IPS-20b (cell line): Measurements from ENCODE around the gene TBX1.

Experiments used
- H3K27ac ChIP-seq: one replicate; pipeline ENCODE4 v1.5.1; 2013; ENCODE audit warnings: low read length
- H3K27me3 ChIP-seq: 2 replicates; pipeline ENCODE4 v1.6.1; 2013; ENCODE audit warnings: mild to moderate bottlenecking, low read length, inconsistent platforms; ENCODE audit not compliant: insufficient read depth
- H3K36me3 ChIP-seq: 2 replicates; pipeline ENCODE4 v1.6.1; 2013; ENCODE audit warnings: low read depth, mild to moderate bottlenecking, inconsistent platforms, low read length, moderate library complexity; ENCODE audit not compliant: insufficient read depth
- H3K4me1 ChIP-seq: 2 replicates; pipeline ENCODE4 v1.6.1; 2013; ENCODE audit warnings: mild to moderate bottlenecking, control low read depth, inconsistent platforms, low read length, moderate library complexity; ENCODE audit not compliant: insufficient read depth
- H3K4me3 ChIP-seq: 2 replicates; pipeline ENCODE4 v1.5.1; 2013; ENCODE audit warnings: mild to moderate bottlenecking, low read length, inconsistent platforms
- H3K9ac ChIP-seq: 2 replicates; pipeline ENCODE4 v1.6.1; 2013; ENCODE audit warnings: low read depth, mild to moderate bottlenecking, inconsistent platforms, low read length, moderate library complexity
- H3K9me3 ChIP-seq: 2 replicates; pipeline ENCODE4 v1.6.1; 2013; ENCODE audit warnings: mild to moderate bottlenecking, low read depth, low read length, inconsistent platforms; ENCODE audit not compliant: insufficient read depth

TBX1 gene

DNA sequence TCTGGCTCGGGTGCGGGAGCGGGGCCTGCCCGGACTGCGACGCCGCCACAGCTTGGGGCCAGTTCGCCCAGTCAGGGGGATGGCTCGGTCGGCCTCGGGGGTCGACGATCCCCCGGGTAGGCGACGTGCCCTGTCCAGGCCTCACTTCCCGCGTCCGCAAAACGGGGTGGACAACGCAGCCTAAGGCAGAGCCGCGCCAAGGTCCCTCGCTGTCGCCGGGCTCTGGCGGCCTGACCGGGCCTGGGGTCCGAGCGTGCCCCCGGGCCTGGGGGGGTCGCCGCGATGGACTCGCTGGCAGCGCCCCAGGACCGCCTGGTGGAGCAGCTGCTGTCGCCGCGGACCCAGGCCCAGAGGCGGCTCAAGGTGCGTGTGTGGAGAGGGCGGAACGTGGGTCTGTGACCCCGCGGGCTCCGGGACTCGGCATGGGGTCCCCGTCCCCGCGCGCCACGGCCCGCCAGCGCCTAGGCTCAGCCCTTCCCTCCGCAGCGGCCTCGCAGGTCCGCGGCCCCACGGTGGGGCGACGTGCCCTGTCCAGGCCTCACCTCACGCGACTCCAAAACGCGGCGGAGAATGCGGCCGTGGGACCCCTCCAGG, 42.0 kb upstream of the TBX1 start:
- Histone ChIP-seq H3K27me3 (peaks cover 97% of the 10 kb centered on the region), H3K4me3 (peak overlapping the region; percentile 50; the same call in 1 of the 2 replicates), H3K36me3 (no peaks in the 10 kb centered on the region), H3K9ac (no peak overlapping the region), H3K4me1 (no peaks in the 10 kb centered on the region), H3K9me3 (no peaks in the 10 kb centered on the region), H3K27ac (no peak overlapping the region)

DNA sequence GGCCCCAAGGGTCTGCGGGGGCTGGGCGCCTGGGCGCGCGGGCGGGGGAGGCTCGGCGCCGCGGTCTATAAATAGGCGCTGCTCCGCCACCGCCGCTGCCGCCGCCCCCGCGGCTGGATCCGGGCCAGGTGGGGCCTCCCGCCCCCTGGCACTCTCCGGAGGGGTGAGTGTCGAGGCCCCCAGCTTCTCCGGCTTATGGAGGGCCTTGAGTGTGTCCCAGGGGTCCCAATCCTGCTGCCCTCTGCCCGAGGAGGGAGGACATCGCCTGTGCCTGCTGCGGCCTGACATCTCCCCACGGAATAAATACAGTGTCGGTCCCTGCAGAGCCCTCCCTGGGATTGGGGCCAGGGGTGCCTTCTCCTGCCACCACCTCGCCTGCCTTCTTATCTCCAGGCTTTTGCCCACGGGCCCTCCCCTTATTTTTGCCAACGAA, 41.5 kb upstream of the TBX1 start:
- H3K4me3 ChIP-seq = no peak overlapping the region
- no peak overlapping the region for H3K9ac ChIP-seq
- H3K27me3 ChIP-seq = peaks cover 97% of the 10 kb centered on the region

DNA sequence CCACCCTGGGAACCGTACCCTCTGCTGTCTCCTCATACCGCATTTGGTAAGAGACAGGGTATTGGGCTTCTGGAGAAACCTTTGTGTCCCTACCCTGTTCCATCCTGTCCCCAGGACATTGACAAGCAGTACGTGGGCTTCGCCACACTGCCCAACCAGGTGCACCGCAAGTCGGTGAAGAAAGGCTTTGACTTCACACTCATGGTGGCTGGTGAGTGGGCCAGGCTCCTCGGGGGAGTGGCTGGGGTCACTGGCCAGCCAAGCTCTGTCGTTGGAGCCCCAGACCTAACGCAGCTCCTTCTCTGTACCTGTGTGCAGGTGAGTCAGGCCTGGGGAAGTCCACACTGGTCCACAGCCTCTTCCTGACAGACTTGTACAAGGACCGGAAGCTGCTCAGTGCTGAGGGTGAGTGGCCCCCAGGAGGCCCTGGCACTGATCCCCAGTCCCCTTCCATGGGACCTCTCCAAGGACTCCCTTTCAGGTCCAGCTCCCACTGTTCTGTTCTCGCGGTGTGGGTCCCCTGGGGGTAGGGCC, 41.0 kb upstream of the TBX1 start:
- Histone ChIP-seq H3K27ac (no peak overlapping the region), H3K36me3 (no peaks in the 10 kb centered on the region), H3K27me3 (peaks cover 99% of the 10 kb centered on the region), H3K4me3 (no peak overlapping the region), H3K4me1 (no peaks in the 10 kb centered on the region), H3K9me3 (no peaks in the 10 kb centered on the region), H3K9ac (no peak overlapping the region)

More for the DNA sequence above, 41.5 kb upstream of the TBX1 start:
- Histone ChIP-seq H3K4me1 (no peaks in the 10 kb centered on the region), H3K36me3 (no peaks in the 10 kb centered on the region), H3K27ac (no peak overlapping the region), H3K9me3 (no peaks in the 10 kb centered on the region)

DNA sequence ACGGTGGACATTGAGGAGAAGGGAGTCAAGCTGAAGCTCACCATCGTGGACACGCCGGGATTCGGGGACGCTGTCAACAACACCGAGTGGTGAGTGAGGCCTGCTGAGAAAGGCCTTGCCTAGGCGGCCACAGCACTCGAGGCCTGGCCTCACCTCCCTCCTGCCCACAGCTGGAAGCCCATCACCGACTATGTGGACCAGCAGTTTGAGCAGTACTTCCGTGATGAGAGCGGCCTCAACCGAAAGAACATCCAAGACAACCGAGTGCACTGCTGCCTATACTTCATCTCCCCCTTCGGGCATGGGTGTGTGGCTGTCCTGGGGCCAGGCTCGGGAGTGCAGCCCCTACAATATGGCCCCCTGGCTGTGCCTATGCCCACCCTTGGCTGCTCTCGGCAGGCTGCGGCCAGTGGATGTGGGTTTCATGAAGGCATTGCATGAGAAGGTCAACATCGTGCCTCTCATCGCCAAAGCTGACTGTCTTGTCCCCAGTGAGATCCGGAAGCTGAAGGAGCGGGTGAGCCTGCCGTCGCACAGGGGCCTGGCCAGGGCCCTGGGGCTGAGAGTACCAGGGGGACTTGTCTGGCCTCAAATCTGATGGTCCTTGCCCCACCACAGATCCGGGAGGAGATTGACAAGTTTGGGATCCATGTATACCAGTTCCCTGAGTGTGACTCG, 40.3 kb upstream of the TBX1 start:
- Histone ChIP-seq H3K27me3 (peaks cover 99% of the 10 kb centered on the region), H3K4me1 (no peaks in the 10 kb centered on the region), H3K9ac (no peak overlapping the region)

DNA sequence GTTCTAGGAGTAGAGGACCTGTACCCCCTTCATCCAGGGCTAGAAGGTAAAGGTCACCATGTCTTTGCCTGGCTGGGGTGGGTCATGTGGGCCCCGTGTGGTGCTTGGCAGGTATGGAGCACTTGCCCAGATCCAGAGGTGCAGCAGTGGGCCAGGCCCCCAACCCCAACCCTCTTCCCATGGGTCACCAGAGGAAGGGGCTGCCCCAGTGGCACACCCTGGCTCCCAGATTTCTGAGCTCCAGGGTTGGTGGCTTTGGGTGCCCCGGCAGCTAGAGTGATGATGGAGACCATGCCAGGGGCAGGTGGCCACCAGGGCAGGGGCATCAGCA, 39.6 kb upstream of the TBX1 start:
- no peaks in the 10 kb centered on the region for H3K9me3 ChIP-seq
- no peaks in the 10 kb centered on the region for H3K4me1 ChIP-seq
- no peaks in the 10 kb centered on the region for H3K36me3 ChIP-seq
- no peak overlapping the region for H3K4me3 ChIP-seq
- no peak overlapping the region for H3K9ac ChIP-seq
- H3K27me3 ChIP-seq = peaks cover 99% of the 10 kb centered on the region
- no peak overlapping the region for H3K27ac ChIP-seq

More for the DNA sequence above, 40.3 kb upstream of the TBX1 start:
- Histone ChIP-seq H3K27ac (no peak overlapping the region), H3K36me3 (no peaks in the 10 kb centered on the region), H3K9me3 (no peaks in the 10 kb centered on the region), H3K4me3 (no peak overlapping the region)

DNA sequence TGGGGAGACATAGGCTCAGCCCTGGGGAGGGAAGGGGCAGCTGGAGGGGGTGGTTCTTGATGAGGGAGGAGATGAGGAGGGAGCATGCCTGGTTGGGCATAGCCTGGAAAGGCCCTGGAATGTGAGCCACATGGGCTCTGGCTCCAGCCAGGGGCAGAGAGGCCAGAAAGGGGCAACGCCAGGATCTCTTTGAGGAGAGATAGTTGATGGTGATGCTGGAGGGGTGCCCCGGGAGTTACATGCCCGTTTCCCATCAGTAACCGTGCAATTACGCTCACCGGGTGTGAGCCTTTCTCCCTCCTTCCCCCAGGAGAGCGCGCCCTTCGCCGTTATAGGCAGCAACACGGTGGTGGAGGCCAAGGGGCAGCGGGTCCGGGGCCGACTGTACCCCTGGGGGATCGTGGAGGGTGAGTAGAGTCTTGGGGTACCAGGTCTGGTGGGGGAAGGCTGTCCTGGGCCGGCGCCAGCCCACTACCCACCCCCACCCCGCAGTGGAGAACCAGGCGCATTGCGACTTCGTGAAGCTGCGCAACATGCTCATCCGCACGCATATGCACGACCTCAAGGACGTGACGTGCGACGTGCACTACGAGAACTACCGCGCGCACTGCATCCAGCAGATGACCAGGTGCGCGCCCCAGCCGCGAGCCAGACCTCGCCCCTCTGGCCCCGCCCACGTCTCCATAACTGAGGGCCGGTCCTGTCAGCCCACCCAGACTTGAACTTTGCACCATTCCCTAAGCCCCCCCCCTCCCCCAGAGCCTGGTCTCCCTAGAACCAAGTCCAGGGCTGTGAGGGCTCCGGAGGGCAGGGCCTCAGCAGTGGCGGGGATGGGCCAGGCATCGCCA, 39.0 kb upstream of the TBX1 start:
- Histone ChIP-seq H3K27me3 (peaks cover 99% of the 10 kb centered on the region), H3K9me3 (no peaks in the 10 kb centered on the region), H3K9ac (no peak overlapping the region), H3K27ac (no peak overlapping the region), H3K4me3 (peak overlapping the region; percentile 42; the same call in 1 of the 2 replicates), H3K4me1 (no peaks in the 10 kb centered on the region), H3K36me3 (no peaks in the 10 kb centered on the region)

DNA sequence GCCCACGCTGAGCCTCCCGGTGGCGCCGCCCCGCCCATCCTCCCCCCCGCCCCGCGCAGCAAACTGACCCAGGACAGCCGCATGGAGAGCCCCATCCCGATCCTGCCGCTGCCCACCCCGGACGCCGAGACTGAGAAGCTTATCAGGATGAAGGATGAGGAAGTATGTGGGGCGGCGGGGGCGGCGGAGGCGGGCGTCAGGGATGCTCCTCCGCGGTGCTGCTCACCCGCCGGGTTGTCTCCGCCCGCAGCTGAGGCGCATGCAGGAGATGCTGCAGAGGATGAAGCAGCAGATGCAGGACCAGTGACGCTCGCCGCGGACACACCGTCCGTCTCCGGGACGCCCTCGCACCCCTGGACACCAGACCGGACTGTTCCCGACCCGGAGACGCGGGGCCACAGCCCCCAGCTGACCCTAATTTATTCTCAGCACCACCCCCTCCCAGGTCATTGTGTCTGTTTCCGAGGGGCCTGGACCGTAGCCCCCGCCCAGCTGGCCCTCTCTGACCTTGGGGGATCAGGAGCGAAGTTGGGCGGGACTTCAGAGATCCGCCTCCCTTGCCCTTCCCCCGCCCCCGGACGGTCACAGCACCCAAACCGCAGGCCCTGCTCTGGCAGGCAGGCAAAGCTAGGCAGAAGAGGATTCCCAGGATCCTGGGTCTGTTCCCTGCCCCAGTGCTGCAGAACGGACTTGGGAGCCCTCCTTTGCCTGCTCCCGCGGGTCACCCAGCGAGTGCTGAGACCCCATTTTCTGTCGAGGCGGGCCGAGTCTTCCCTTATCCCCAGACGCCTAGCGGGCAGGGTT, 38.2 kb upstream of the TBX1 start:
- no peak overlapping the region for H3K9ac ChIP-seq
- H3K27me3 ChIP-seq = peaks cover 100% of the 10 kb centered on the region
- H3K27ac ChIP-seq = no peak overlapping the region
- peak overlapping the region; percentile 45; the same call in 1 of the 2 replicates for H3K4me3 ChIP-seq
- no peaks in the 10 kb centered on the region for H3K36me3 ChIP-seq
- no peaks in the 10 kb centered on the region for H3K4me1 ChIP-seq
- H3K9me3 ChIP-seq = no peaks in the 10 kb centered on the region

DNA sequence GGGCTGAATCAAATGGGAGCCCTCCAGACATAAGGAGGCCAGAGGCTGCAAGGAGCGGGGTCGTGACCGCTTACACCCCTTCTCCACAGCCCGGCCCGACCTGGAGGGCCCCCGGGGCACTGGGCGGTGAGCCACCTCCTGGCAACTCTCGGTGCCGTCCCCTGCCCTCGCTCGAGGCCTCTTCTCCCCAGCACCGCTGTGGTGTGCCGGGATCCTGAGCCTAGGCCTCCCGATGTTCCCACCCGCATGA, 37.7 kb upstream of the TBX1 start:
- Histone ChIP-seq H3K9me3 (no peaks in the 10 kb centered on the region), H3K27me3 (peaks cover 100% of the 10 kb centered on the region), H3K4me3 (peak overlapping the region; percentile 45; the same call in 1 of the 2 replicates), H3K36me3 (no peaks in the 10 kb centered on the region), H3K9ac (no peak overlapping the region), H3K4me1 (no peaks in the 10 kb centered on the region), H3K27ac (no peak overlapping the region)

DNA sequence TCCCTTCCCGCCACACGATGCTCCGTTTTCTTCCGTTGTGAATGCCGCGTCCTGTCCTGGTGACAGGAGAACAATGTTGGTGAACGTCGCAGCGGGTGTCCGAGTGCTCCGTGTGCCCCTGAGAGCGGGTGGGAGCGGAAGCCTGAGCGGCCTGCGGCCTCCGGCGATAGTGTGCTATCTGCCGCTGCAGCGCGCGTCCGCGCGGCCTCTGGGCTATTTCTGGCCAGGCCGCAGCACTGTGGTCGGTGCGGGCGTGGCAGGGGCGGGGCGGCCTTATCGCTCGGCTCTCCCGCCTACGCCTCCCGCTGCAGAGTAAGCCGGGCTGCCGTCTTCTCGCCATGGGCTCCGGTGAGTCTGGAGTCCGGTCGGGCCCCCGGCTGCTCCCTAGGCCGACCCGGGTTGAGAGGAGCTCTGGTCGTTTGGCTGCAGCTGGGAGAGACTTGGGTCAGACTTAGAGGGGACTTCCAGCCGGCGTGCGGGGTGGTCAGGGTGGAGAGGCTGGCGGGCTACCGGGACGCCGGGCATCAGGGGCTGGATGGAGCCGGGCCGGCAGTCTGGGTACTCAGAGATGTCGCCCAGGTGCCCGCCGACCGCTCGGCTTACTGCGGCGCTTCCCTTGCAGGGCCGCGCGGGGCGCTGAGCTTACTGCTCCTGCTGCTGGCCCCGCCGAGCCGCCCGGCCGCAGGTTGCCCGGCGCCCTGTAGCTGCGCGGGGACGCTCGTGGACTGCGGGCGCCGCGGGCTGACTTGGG, 37.2 kb upstream of the TBX1 start, which contains the start of gene GP1BB:
GP1BB (plus strand) TSS at position 308 of the 751 bp plus-strand sequence; CDS start at position 339, 31 bp downstream.
- no peaks in the 10 kb centered on the region for H3K4me1 ChIP-seq
- peaks cover 100% of the 10 kb centered on the region for H3K27me3 ChIP-seq
- no peaks in the 10 kb centered on the region for H3K36me3 ChIP-seq
- H3K9ac ChIP-seq = no peak within 1 kb of the TSS
- peak within 1 kb of the TSS; percentile 45; the same call in 1 of the 2 replicates for H3K4me3 ChIP-seq
- H3K27ac ChIP-seq = no peak within 1 kb of the TSS
- no peaks in the 10 kb centered on the region for H3K9me3 ChIP-seq

DNA sequence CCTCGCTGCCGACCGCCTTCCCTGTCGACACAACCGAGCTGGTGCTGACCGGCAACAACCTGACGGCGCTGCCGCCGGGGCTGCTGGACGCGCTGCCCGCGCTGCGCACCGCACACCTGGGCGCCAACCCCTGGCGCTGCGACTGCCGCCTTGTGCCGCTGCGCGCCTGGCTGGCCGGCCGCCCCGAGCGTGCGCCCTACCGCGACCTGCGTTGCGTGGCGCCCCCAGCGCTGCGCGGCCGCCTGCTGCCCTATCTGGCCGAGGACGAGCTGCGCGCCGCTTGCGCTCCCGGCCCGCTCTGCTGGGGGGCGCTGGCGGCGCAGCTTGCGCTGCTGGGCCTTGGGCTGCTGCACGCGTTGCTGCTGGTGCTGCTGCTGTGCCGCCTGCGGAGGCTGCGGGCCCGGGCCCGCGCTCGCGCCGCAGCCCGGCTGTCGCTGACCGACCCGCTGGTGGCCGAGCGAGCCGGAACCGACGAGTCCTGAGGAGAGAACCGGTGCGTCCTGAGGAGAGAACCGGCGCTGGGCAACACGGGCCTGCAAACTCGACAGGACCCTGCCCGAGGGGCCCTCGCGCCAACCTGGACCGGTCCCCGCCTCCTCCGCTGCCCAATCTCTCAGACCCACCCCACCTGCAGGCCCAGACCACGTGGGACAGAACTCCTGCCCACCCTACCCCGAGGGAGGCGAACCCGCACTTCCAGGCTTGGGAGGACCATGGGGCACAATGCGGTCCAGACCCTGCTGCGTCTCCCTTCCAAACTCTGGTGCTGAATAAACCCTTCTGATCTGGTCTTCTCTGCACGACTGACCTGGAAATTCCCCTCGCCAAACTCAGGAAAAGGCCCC, 36.4 kb upstream of the TBX1 start:
- H3K9me3 ChIP-seq = no peaks in the 10 kb centered on the region
- H3K9ac ChIP-seq = no peak overlapping the region
- H3K27ac ChIP-seq = no peak overlapping the region
- H3K4me3 ChIP-seq = peak overlapping the region; percentile 45; the same call in 1 of the 2 replicates
- H3K4me1 ChIP-seq = no peaks in the 10 kb centered on the region
- peaks cover 100% of the 10 kb centered on the region for H3K27me3 ChIP-seq
- no peaks in the 10 kb centered on the region for H3K36me3 ChIP-seq
